ENCODE measurements around the gene CDH8. TPM values are rescaled to one million over a fixed set of nuclear protein-coding genes. Genes with fewer than 3 reads are reported as not detected.

Gene CDH8
- total RNA-seq, 1 donor from 2014 or later, result 0.69 TPM

- Mint-ChIP-seq H3K9me3 (peaks cover 2% of the 10 kb centered on the region), H3K4me1 (no peaks in the 10 kb centered on the region), H3K36me3 (ENCODE audit: low read depth) (no peaks in the 10 kb centered on the region), H3K27me3 (no peaks in the 10 kb centered on the region), H3K4me3 (no peak overlapping the region), H3K27ac (no peak overlapping the region)
- no peak for TF ChIP-seq CTCF (IDR thresholded peaks at IDR 0.05)
- ChIA-PET POLR2A (no interaction called here), CTCF (no interaction called here)
- DNase-seq (no peak), ATAC-seq (ENCODE audit: low read depth) (no peak)
- intact Hi-C loops (cut with micrococcal nuclease), result no loop called here
Observed at GRCh38 chr16:61665512-61665911, 370.7 kb downstream of the CDH8 start.

- no peak for ATAC-seq (ENCODE audit: low read depth)
- H3K27me3 Mint-ChIP-seq, result no peaks in the 10 kb centered on the region
Observed at GRCh38 chr16:61659936-61660335, 376.3 kb downstream of the CDH8 start.

GRCh38 chr16:61654962-61655361, 381.3 kb downstream of the CDH8 start:
- no peaks in the 10 kb centered on the region for H3K27me3 Mint-ChIP-seq
- intact Hi-C loops (cut with micrococcal nuclease), result no loop called here
- TF ChIP-seq CTCF (IDR thresholded peaks at IDR 0.05), result no peak
- no peak for DNase-seq
- ATAC-seq (ENCODE audit: low read depth), result no peak
- POLR2A ChIA-PET, result no interaction called here
- H3K4me1 Mint-ChIP-seq, result no peaks in the 10 kb centered on the region
- CTCF ChIA-PET, result no interaction called here
- peaks cover 9% of the 10 kb centered on the region for H3K9me3 Mint-ChIP-seq
- no peaks in the 10 kb centered on the region for H3K36me3 Mint-ChIP-seq (ENCODE audit: low read depth)
- no peak overlapping the region for H3K4me3 Mint-ChIP-seq
- H3K27ac Mint-ChIP-seq, result no peak overlapping the region

More at GRCh38 chr16:61659936-61660335, 376.3 kb downstream of the CDH8 start:
- POLR2A ChIA-PET, result no interaction called here
- no peak overlapping the region for H3K4me3 Mint-ChIP-seq
- no peak for DNase-seq
- intact Hi-C loops (cut with micrococcal nuclease), result no loop called here
- H3K27ac Mint-ChIP-seq, result no peak overlapping the region
- no peaks in the 10 kb centered on the region for H3K36me3 Mint-ChIP-seq (ENCODE audit: low read depth)
- no peaks in the 10 kb centered on the region for H3K4me1 Mint-ChIP-seq
- peaks cover 5% of the 10 kb centered on the region for H3K9me3 Mint-ChIP-seq
- CTCF ChIA-PET, result no interaction called here
- no peak for TF ChIP-seq CTCF (IDR thresholded peaks at IDR 0.05)

DNA sequence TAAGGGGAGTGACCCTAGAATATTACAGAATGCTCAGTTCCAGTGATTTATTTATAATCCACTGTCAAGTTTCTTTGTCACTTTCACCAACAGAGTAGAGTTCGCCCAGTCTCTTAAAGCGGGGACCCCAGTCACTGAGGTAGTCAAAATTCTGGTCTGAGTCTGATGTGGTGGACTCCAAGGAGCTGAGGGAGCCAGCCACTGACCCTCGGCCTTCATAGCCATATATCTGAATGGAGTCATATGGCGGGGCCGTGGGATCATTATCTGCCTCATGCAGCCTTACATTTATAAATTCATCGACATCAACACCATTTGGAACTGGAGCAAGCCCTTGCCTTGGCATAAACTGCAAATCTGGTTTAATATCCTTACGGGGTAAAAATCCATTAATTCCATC, 382.7 kb downstream of the CDH8 start:
- intact Hi-C loops (cut with micrococcal nuclease), result no loop called here
- no peak for TF ChIP-seq CTCF (IDR thresholded peaks at IDR 0.05)
- no peak overlapping the region for H3K27ac Mint-ChIP-seq
- POLR2A ChIA-PET, result no interaction called here
- H3K9me3 Mint-ChIP-seq, result peaks cover 9% of the 10 kb centered on the region
- no peaks in the 10 kb centered on the region for H3K36me3 Mint-ChIP-seq (ENCODE audit: low read depth)
- ATAC-seq (ENCODE audit: low read depth) (no peak), DNase-seq (no peak)
- H3K27me3 Mint-ChIP-seq, result no peaks in the 10 kb centered on the region
- H3K4me3 Mint-ChIP-seq, result no peak overlapping the region
- CTCF ChIA-PET, result no interaction called here
- no peaks in the 10 kb centered on the region for H3K4me1 Mint-ChIP-seq

- no peak for TF ChIP-seq CTCF (IDR thresholded peaks at IDR 0.05)
- Mint-ChIP-seq H3K27me3 (no peaks in the 10 kb centered on the region), H3K4me3 (no peak overlapping the region), H3K36me3 (ENCODE audit: low read depth) (no peaks in the 10 kb centered on the region), H3K4me1 (no peaks in the 10 kb centered on the region), H3K9me3 (peaks cover 7% of the 10 kb centered on the region), H3K27ac (no peak overlapping the region)
- ChIA-PET POLR2A (no interaction called here), CTCF (no interaction called here)
- ATAC-seq (ENCODE audit: low read depth) (no peak), DNase-seq (no peak)
- intact Hi-C loops (cut with micrococcal nuclease), result no loop called here
Observed at GRCh38 chr16:61645561-61645960, 390.7 kb downstream of the CDH8 start.
